Esophagus squamous epithelium (tissue), 5 donors: ENCODE measurements around the gene TMEM258. TPM values are rescaled to one million over a fixed set of nuclear protein-coding genes. Genes with fewer than 3 reads are reported as not detected.

Experiments used
- DNase-seq: peaks from one replicate; lab custom pipeline; 2025; lab: John Stamatoyannopoulos, UW
- H3K27ac ChIP-seq, 4 donors: fragments of 200-600 bp; sonication (generic); one replicate each; pipeline ENCODE4 v1.5.1; 2016 to 2019; ENCODE audit warnings: mild to moderate bottlenecking in 1 of 4
- H3K27me3 ChIP-seq, 4 donors: fragments of 200-600 bp; sonication (generic); 1 replicate in 3 of 4; 2 replicates in 1 of 4; pipeline versions ENCODE4 v1.5.1 to v1.6.0; 2017 to 2021; ENCODE audit warnings: antibody characterized with exemption in 1 of 4
- H3K36me3 ChIP-seq, 3 donors: fragments of 200-600 bp; sonication (generic); one replicate each; pipeline ENCODE4 v1.5.1; 2016 to 2019
- H3K4me1 ChIP-seq, 3 donors: fragments of 200-600 bp; sonication (generic); one replicate each; pipeline ENCODE4 v1.5.1; 2017 to 2019
- H3K4me3 ChIP-seq, 4 donors: fragments of 200-600 bp; sonication (generic); 1 replicate in 3 of 4; 2 replicates in 1 of 4; pipeline ENCODE4 v1.5.1; 2016 to 2019; ENCODE audit warnings: mild to moderate bottlenecking in 2 of 4, moderate library complexity in 1 of 4
- H3K9me3 ChIP-seq, 3 donors: fragments of 200-600 bp; sonication (generic); one replicate each; pipeline ENCODE4 v1.5.1; 2016 to 2019
- CTCF ChIP-seq, 6 experiments: fragments of 450-650 bp in 4 of 6; fragments of 200-600 bp in 2 of 6; sonication (generic) in 2 of 6; IDR thresholded peaks; one replicate each; pipeline ENCODE4 v1.5.1; 2016 to 2019; ENCODE audit warnings: antibody characterized with exemption in 6 of 6, mild to moderate bottlenecking in 4 of 6, moderate library complexity in 4 of 6
- POLR2A ChIP-seq, 4 donors: fragments of 450-650 bp; IDR thresholded peaks; one replicate each; pipeline ENCODE4 v1.6.1; 2017; ENCODE audit warnings: antibody characterized with exemption in 4 of 4, mild to moderate bottlenecking in 4 of 4, moderate library complexity in 3 of 4
- WGBS, 2 donors: methylation state at CpG; one replicate each; pipeline ENCODE4 v1.1.5; 2018; 5-methylcytosine and 5-hydroxymethylcytosine counted together
- intact Hi-C: fragments of 100-400 bp; cut with DNase I; formaldehyde crosslinking; loops from one replicate; pipeline ENCODE4 v1.15.0; 2022
- total RNA-seq, 4 donors: library from RNA; depleted of rRNA; stranded (reverse); fragments of >200 nt; gene quantifications; one replicate each; pipeline ENCODE4 v1.1.0, GENCODE V29; 2016
- donor health status: DM: yes; HTN: yes; CAD: no.

Gene TMEM258
- total RNA-seq, 4 donors from 2014 or later: 32.3 to 54.2 (median 37.9) TPM

- Histone ChIP-seq H3K4me1 (peaks cover 11 to 39% (median 20%) of the 10 kb centered on the region in 3 donors), H3K27me3 (peaks cover 0 to 22% (median 0%) of the 10 kb centered on the region in 4 donors), H3K27ac (no peak overlapping the region), H3K9me3 (no peaks in the 10 kb centered on the region), H3K4me3 (no peak overlapping the region), H3K36me3 (peaks cover 0 to 57% (median 4%) of the 10 kb centered on the region in 3 donors)
- intact Hi-C loops: no loop called here
- TF ChIP-seq CTCF (IDR thresholded peaks at IDR 0.05): no peak
- TF ChIP-seq POLR2A (IDR thresholded peaks at IDR 0.05): no peak
- DNase-seq: no peak
- 52 to 59% methylated on average over 3 to 5 of the region's 5 CpGs for WGBS, 2 donors
Measured at GRCh38 chr11:61811831-61812230, 19.4 kb upstream of the TMEM258 start.

- H3K27ac ChIP-seq: no peak overlapping the region
- peaks cover 6 to 28% (median 11%) of the 10 kb centered on the region in 3 donors for H3K4me1 ChIP-seq
- TF ChIP-seq POLR2A (IDR thresholded peaks at IDR 0.05): no peak
- TF ChIP-seq CTCF (IDR thresholded peaks at IDR 0.05): no peak
- DNase-seq: no peak
- H3K4me3 ChIP-seq: no peak overlapping the region
- H3K9me3 ChIP-seq: no peaks in the 10 kb centered on the region
- peaks cover 0 to 11% (median 0%) of the 10 kb centered on the region in 4 donors for H3K27me3 ChIP-seq
- intact Hi-C loops: no loop called here
- H3K36me3 ChIP-seq: peaks cover 0 to 65% (median 4%) of the 10 kb centered on the region in 3 donors
- WGBS, 2 donors: 89 to 92% methylated on average over 5 to 7 of the region's 8 CpGs
Measured at GRCh38 chr11:61810671-61811175, 18.3 kb upstream of the TMEM258 start.

- 89 to 95% methylated on average over 5 of the region's 5 CpGs for WGBS, 2 donors
- H3K4me3 ChIP-seq: no peak overlapping the region
- intact Hi-C loops: no loop called here
- H3K27ac ChIP-seq: no peak overlapping the region
- no peak for DNase-seq
- TF ChIP-seq CTCF (IDR thresholded peaks at IDR 0.05) (no peak), POLR2A (IDR thresholded peaks at IDR 0.05) (no peak)
- H3K36me3 ChIP-seq: peaks cover 0 to 84% (median 4%) of the 10 kb centered on the region in 3 donors
- H3K9me3 ChIP-seq: no peaks in the 10 kb centered on the region
- peaks cover 0 to 5% (median 0%) of the 10 kb centered on the region in 3 donors for H3K4me1 ChIP-seq
- H3K27me3 ChIP-seq: no peaks in the 10 kb centered on the region
Measured at GRCh38 chr11:61806785-61807184, 14.4 kb upstream of the TMEM258 start.

GRCh38 chr11:61805146-61805545 lies 12.7 kb upstream of the TMEM258 start:
- H3K4me1 ChIP-seq: no peaks in the 10 kb centered on the region
- intact Hi-C loops: no loop called here
- H3K36me3 ChIP-seq: peaks cover 0 to 68% (median 4%) of the 10 kb centered on the region in 3 donors
- no peak overlapping the region for H3K4me3 ChIP-seq
- WGBS, 2 donors: 75 to 88% methylated on average over 1 of the region's 1 CpG
- no peak for DNase-seq
- no peaks in the 10 kb centered on the region for H3K9me3 ChIP-seq
- H3K27me3 ChIP-seq: no peaks in the 10 kb centered on the region
- H3K27ac ChIP-seq: no peak overlapping the region
- TF ChIP-seq POLR2A (IDR thresholded peaks at IDR 0.05): no peak
- no peak for TF ChIP-seq CTCF (IDR thresholded peaks at IDR 0.05)

- Histone ChIP-seq H3K27ac (no peak overlapping the region), H3K9me3 (no peaks in the 10 kb centered on the region), H3K36me3 (peaks cover 0 to 58% (median 0%) of the 10 kb centered on the region in 3 donors), H3K4me3 (no peak overlapping the region), H3K4me1 (no peaks in the 10 kb centered on the region), H3K27me3 (no peaks in the 10 kb centered on the region)
- intact Hi-C loops: loop anchor here (5.0 kb wide), 1 partner anchor 83 kb away; no protein-coding TSS in a partner anchor
- WGBS, 2 donors: 79 to 80% methylated on average over 3 of the region's 3 CpGs
- DNase-seq: no peak
- TF ChIP-seq POLR2A (IDR thresholded peaks at IDR 0.05) (no peak), CTCF (IDR thresholded peaks at IDR 0.05) (no peak)
Measured at GRCh38 chr11:61803889-61804647, 11.7 kb upstream of the TMEM258 start.
